HT-29 (cell line): Measurements from ENCODE around the gene GSTCD. TPM values are rescaled to one million over a fixed set of nuclear protein-coding genes. Genes with fewer than 3 reads are reported as not detected.
A peak's percentile ranks its signal among the peaks of the same experiment; 100 is the strongest.
"Not testable (repeated sequence)": the region's sequence is repeated elsewhere in the genome, so short reads cannot be mapped to it uniquely, and the experiment has no call there.

Experiments
- DNase-seq: peaks from one replicate; pipeline ENCODE4 v3.0.0-alpha.2; 2015; ENCODE audit warnings: low spot score
- total RNA-seq: library from RNA; depleted of rRNA; stranded (reverse); fragments of >200 nt; shearing (Covaris generic); gene quantifications from 2 replicates; pipeline ENCODE4 v1.2.3, GENCODE V29; 2014

The GSTCD gene
- total RNA-seq, 1 experiment from 2014 or later = 12.0 TPM

DNA sequence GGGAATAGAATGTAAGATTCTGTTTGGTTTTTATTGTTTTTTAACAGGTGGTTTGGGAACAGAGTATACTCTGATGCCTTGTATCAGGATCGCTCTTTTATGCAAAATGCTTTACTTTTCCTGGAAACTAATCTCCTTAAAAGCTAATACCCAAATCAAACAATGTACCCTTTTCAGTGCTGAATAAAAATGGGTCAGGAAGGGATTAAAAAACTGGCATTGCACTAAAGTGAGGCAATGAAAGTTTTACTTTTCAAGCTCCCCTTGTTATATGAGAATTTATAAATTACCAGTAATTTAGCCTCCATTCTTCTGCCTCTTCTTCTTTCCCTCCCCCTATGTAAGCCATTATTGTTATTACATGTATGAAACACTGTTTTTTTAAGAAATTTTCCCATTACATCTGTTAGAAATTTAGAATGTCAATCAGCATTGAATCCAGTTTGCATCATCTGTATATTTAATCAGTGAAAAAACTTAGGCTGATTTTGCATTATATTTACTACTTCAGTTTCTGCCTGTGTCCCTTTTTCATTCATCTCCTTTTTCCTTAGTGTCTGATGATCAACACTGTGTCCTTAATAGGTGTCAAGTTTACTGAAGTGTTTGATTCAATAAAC, 97.0 kb downstream of the GSTCD start:
- DNase-seq = no peak

DNA sequence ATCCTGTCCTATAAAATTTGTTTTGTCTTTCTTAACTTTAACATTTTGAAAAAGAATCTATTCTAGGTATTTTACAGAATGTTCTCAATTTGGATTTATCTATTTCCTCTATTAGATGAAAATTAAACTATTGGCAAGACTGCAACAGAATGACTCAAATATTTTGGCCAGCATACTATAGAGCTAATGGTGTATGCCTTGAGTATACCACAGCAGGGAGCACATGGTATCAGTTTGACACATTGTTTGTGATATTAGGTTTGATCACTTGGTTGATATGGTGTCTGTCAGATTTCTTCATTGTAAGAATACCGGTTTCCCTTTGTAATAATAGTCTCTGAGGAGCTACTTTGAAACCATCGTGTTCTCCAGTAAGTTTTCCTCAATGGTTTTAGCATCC, 98.9 kb downstream of the GSTCD start:
- DNase-seq = no peak

- no peak for DNase-seq
These were observed 99.6 kb downstream of the GSTCD start for GRCh38 chr4:105808030-105808749.

GRCh38 chr4:105808750-105809041, 100.1 kb downstream of the GSTCD start:
- no peak for DNase-seq

GRCh38 chr4:105815701-105816100, 107.1 kb downstream of the GSTCD start:
- no peak for DNase-seq

DNA sequence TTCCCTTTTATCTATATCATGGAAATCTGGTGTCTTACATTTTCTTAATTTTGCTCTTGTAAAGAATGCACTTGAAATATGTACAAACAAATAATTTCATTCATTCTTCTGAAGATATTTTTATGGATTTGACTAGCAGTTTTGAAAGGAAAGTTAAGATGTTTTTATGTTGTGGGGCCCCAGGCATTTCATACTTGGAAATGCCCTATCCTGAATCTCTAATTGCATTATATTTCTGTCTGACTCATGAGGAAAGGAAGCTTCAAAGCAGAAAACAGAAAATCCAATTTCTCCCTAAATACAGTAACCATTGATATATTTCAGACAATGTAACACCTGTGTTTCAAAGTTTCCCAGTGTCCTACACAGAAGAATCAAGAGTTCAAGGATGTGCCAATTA, 113.5 kb downstream of the GSTCD start:
- DNase-seq = no peak

DNA sequence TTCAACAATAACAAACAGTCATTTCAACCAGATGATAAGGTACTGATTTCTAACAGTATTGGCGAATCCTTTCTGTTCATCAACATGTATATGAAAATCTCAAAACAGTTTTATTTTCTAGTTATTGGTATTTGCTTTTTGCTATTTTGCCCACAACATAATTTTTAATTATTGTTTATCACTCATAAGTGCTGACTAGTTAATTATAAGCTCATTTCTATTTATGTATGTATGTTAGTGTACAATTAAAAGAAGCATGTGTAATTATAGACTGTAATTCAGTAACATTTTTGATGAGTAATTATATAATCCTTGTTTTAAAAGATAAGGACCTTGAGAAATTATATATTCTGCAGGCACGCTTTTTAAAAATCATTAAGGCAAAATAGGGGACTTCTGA, 119.5 kb downstream of the GSTCD start:
- DNase-seq = no peak

DNA sequence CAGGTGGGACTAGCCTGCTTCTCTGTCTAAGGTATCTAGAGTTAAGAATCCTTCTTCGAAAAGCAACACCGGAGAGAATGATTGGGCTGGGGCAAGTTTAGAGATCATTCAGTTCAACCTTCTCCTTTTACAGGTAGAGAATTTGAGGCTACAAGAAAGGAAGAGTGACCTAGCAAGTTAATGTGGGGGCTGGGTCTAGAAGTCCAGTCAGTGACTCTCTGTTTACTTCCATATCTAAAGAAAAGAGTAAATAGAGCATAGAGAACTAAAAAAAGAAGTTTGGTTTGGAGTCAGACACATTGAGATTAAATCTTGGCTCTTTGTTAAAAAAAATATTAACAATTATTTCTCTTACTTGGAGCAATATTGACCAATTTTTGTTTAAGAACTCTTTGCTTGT, 122.6 kb downstream of the GSTCD start:
- DNase-seq = no peak

GRCh38 chr4:105835177-105835576, 126.6 kb downstream of the GSTCD start:
- no peak for DNase-seq

DNA sequence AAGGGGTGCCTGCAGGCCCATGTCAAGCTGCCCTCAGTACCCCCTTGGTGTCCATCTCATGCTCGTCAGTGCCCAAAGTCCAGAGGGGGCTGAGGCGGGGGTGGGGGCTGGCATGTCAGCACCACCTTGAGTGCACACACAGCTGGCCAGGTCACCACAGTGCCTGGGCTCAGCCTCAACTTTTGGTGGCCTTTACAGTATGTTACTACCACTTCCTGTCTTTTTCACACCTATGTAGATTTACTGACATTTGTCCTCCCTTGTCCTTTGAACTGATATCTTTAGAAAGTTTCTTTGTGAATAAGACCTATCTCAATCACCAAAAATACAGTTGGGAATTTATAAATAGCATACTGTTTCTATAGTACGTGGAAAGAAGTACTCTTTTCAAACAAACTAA, 128.0 kb downstream of the GSTCD start:
- no peak for DNase-seq

DNA sequence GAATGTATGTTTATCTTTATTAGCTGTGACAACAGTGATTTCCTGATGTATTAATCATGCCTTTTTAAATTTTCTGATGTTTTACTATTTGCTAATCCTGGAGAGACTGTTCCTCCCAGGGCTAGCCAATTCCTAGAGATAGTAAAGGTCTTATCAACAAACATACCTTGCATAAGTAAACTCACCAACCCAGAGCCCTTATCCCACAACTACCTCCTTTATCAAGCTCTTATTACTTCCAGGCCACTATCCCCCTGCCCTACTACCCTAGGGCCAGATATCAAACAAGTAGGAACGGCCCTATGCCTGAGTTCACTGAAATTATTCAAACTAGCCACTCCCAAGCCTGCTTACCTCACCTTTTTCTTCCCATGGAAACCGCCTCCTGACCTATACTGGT, 128.5 kb downstream of the GSTCD start:
- no peak for DNase-seq

GRCh38 chr4:105838082-105838481, 129.5 kb downstream of the GSTCD start:
- DNase-seq = no peak

DNA sequence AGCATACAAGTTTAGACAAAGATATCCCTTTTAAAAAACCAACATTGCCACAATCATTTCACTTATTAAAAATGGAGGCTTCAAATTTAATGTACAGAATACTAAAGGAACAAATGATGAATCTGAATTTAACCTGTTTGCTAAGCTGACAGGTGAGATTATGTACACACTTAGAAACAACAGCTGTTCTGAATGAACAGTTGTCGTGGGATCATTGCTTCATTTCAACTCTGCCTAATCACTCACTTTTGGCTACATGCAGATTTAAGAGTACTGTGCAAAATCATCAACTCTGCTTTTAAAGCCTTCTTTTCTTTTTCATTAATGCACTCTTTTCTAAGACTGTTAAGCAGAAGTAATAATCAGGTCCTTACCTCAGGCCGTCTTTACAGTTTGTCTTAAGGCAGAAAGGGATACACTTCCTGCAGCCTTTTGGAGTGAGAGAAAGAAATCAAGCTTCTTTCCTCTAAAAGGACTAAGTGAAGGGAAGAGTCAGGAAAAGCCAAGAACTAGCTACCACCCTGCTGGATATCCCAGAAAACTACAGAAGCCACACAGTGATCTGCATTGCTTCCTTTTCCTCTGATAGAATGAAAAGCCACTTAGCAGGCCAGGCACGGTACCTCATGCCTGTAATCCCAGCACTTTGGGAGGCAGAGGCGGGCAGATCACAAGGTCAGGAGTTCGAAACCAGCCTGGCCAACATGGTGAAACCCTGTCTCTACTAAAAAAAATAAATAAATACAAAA, 132.0 kb downstream of the GSTCD start:
- DNase-seq = no peak

DNA sequence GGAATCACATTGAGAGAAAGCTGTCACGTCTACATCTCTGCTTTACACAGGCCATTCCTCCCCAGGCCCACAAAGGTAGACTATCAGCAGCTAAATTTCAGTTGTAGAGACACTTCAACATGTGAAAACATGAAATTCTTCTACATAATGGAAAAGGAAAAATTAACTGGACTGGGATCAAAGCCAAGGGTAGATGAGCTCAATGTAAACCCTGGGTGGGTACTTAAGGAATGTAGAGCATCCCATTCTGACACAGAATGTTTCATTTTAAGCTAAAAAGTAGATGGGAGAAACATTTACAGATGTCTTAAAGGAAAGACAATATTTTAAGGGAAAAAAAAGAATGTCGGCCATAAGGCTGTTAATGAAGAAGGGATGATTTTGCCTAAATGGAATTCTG, 135.4 kb downstream of the GSTCD start:
- no peak for DNase-seq

GRCh38 chr4:105845559-105845958, 137.0 kb downstream of the GSTCD start:
- DNase-seq = no peak

DNA sequence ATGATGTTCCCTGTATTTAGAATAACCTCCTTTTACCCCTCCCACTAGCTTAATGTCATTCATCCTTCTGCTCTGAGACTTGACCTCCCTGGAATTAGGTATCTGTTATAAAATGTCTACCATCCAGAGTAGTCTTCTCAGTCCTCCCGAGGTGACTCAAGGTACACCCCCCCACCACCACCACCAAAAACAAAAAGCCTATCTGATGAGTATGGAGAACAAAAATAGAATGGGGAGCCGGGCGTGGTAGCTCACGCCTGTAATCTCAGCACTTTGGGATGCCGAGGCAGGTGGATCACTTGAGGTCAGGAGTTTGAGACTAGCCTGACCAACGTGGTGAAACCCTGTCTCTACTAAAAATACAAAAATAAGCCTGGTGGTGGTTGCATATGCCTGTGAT, 139.8 kb downstream of the GSTCD start:
- not testable (repeated sequence) for DNase-seq

DNA sequence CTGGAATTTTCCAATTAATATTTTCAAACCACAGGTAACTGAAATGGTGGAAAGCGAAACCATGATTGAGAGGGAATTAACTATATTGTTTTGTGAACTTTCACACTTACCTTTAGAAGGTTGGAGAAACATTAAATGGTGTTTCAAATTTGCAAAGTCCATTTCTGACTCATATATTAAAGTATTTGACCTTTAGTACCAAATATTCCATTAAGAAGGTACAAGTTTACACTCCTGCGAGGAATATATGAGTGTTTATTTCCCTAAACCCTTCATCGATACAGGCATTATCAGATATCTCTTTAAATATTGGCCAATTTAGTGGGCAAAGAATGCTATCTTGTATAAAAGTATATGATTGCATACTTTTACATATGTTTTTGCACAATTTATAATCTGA, 142.6 kb downstream of the GSTCD start:
- DNase-seq = peak; percentile 43

GRCh38 chr4:105852230-105852629, 143.6 kb downstream of the GSTCD start:
- DNase-seq = not testable (repeated sequence)

DNA sequence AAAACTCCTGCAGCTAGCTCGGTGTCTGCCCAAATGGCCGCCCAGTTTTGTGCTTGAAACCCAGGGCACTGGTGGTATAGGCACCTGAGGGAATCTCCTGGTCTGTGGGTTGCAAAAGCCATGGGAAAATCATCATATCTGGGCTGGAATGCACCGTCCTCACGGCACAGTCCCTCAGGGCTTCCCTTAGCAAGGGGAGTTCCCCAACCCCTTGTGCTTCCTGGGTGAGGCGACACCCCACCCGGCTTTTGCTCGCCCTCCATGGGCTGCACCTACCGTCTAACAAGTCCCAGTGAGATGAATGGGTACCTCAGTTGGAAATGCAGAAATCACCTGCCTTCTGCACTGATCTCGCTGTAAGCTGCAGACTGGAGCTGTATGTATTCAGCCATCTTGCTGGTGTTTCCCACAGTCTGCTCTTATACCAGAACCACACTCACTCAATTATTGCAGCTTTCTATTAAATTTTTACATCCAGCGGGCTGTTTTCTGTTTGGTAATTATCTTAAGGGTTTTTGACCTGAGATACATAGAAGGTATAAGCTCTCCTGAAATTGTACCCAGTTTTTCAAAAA, 150.0 kb downstream of the GSTCD start:
- DNase-seq = no peak

- peak; percentile 37 for DNase-seq
These were observed 150.6 kb downstream of the GSTCD start for GRCh38 chr4:105859233-105859632.

- DNase-seq = no peak
These were observed 162.4 kb downstream of the GSTCD start for GRCh38 chr4:105870963-105871362.

DNA sequence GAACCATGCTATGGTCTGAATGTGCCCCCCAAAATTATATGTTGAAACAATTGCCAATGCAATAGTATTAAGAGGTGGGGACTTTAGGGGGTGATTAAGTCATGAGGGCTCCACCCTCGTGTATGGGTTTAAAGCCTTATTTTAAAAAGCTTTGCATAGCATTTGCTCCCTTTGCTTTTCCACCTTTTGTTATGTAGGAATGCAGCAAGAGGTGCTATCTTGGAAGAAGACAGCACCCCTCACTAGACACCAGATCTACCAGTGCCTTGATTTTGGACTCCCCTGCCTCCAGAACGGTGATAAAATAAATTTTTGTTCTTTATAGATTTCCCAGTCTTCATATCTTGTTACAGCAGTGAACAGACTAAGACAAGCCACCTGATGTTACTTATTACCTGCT, 163.4 kb downstream of the GSTCD start:
- DNase-seq = no peak

GRCh38 chr4:105875233-105875632, 166.6 kb downstream of the GSTCD start:
- no peak for DNase-seq
